ENCODE results near the gene VPS37D.

VPS37D gene

DNA sequence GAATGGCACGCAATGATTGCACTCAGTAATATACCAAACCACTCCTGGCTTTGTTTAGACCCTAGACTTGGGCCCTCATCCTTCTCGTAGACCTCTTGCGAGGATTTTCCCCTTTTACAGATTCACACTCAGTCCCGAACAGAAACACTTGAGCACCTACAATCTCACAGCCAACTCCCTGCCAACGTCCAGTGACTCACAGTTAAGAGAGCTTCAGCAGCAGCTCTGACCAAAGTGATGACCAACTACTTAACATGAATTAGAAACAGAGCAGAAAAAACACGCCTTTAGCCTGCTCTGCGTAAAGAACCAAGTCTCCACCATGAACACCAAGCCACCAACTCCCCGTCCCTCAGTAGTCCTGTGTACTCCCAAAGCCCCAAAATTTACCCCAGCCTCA is 13.4 kb downstream of the VPS37D start:
- DNase-seq: no peak

DNA sequence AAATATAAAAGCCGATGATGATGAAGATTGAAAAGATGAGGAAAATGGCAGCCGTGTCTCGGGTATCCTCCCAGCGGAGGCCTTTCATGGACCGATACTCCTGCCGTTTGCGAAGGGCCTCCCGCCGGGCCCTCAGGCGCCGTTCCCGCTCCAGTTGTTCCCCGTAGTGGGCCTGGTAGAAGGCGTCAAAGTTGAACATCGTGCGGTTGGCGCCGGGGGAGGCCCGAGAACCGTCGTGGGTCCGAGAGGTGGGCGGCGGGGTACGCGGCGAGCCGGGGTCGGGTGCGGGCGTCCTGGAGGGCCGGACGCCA is 15.1 kb downstream of the VPS37D start:
- no peak for DNase-seq

DNA sequence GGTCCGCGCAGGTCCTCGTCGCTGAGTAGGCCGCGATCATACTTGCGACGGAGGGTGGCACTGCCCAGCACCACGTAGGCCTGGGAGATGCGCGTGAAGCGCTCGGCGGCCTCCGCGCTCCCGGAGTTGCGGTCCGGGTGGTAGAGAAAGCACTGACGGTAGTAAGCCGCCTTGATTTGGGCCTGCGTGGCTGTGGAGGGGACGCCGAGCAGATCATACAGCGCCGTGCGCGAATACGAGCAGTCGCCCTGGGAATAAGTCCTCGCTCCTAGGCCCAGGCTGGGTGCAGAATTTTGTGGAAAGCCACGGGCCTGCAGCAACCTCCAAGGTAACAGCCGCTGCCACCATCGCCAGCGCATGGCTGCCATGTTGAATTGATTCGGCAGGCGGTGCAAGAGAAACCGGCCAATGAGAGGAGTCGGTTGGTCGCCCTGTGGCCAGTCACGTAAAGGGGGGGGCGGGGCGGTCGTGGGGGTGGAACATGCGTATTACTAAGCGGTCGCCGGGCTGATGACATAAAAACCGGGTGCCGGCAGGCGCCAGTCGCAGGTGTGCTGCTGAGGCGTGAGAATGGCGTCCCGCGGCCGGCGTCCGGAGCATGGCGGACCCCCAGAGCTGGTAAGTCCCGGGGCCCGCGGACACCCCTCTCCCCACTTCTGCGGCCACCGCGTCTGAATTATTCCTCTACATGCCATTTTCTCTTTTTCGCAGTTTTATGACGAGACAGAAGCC is 15.6 kb downstream of the VPS37D start, which contains the start of the genes BUD23 and DNAJC30:
TSS of gene BUD23 (plus strand) at position 542 of the 732 bp plus-strand sequence. CDS start at position 571, 29 bp downstream.
TSS of gene DNAJC30 (minus strand) at position 398 of the 732 bp plus-strand sequence. CDS start at position 368, 30 bp downstream.
- peak; percentile 91 for DNase-seq

DNA sequence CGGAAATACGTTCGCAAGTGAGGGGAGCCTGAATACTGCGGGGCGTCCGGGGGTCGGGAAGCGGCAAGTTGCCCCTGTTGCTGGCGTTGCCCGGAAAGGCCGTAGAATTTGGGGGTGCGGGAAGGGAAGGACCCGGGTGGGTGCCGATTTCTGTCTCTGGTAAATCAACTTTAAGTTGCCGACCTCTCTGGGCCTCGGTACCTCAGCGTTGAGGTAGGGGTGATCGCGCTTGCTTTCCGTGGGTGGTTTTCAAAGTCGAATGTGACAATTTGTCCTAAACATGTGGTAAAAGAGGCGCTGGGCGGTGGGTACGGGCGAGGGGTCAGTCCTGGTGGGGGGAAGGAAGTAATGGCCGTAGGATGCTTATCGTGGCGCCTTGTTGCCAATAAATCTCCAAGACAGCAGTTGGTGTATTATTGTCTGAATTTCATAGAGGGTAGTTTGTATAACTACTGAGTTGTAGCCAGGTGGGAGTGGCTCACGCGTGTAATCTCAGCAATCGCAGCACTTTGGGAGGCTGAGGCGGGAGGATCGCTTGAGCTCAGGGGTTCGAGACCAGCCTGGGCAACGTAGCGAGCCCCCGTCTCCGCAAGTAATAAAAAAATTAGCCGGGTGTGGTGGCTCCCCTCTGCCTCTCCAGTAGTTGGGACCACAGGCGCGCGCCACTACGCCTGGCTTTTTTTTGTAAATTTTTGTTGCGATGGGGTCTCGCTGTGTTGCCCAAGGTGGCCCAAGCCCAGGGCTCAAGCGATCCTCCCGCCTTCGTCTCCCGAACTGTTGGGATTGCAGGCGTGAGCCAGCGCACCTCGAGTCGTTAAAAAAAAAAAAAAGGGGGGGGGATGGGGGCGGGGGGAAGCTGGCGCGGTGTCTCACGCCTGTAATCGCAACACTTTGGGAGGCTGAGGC is 16.4 kb downstream of the VPS37D start:
- DNase-seq: no peak

DNA sequence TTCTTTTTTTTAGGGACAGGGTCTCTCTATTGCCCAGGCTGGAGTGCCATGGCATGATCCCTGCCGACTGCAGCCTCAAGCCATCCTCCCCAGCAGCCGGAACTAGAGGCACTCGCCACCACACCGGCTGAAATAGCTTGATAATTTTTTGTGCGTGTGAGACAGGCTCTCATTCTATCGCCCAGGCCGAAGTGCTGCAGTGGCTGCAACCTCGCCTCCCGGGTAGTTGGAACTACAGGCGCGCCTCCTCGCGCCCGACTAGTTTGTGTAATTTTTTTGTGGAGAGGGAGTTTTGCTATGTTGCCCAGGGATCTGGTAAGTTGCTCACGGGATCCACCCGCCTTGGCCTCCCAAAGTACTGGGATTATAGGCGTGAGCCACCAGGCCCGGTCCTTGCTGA is 17.7 kb downstream of the VPS37D start:
- no peak for DNase-seq

DNA sequence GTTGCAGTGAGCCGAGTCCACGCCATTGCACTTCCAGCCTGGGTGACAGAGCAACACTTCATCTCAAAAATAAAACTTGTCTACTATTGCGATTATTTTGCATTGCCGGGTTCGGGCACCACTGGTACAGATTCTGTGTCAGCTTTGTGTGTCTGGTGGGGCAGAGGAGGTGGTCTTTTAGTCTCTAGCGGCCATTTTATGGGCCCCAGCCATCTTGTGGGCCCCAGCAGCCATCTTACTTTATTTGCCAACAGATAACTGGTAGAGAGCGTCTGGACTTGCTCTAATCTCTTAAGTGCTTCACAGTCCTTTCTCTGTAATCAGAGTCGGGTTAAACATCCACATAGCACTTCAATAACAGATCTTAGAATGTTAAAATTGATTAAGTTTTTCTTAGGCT is 20.7 kb downstream of the VPS37D start:
- no peak for DNase-seq

DNA sequence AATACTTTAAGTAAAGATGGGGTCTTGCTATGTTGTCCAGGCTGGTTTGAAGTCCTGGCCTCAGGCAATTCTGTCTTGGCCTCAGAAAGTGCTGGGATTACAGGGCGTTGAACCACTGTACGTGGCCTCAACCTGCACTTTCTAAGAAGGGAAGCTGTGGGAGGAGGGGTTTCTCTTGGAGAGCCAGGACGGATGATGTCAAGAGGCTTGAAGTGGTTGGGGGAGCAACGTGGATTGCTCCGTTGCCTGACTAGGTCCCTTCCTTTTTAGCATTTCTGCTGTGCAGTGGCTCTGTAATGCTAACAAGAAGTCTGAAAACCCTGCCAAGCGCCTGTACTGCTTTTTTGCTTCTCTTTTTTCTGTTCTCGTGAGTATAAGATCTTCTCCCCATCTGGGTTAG is 23.0 kb downstream of the VPS37D start:
- DNase-seq: no peak

DNA sequence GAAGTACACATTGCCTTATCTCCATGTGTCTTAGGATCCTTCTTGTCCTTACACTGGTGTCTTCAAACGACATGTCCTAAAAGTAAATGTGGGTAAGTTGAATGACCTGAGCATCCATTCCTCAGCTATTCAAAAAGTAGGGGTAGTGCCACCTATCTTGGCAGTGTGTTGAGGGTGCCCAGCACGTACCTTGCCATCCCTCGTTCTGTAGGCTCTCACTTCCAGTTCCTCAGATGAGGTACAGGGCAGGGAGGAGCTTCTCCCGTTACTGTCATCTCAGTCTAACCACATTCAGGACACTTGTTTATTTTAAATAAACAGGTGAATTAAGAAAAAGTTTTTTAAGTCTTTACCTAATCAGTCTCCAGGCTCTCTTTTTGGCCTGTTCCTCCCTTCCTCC is 28.7 kb downstream of the VPS37D start:
- DNase-seq: no peak

DNA sequence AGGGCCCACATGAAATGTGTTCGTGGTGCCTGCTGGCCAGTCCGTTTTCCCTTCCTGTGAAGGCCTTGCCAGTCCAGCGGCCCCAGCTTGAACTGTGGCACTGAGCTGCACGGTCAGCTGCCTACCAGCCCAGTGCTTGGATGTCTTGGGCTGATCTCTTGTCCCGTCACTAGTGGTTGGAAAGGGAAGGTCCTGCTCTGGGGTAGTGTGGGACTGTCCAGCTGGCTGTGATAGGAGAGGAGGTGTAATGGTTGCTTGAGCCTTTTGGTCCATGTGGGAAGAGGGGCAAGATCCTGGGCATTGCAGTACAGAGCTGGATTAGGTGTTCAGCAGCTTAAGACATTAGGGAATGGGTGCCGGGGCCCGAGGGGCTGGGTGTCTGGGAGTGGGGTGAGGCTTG is 30.8 kb downstream of the VPS37D start:
- no peak for DNase-seq

DNA sequence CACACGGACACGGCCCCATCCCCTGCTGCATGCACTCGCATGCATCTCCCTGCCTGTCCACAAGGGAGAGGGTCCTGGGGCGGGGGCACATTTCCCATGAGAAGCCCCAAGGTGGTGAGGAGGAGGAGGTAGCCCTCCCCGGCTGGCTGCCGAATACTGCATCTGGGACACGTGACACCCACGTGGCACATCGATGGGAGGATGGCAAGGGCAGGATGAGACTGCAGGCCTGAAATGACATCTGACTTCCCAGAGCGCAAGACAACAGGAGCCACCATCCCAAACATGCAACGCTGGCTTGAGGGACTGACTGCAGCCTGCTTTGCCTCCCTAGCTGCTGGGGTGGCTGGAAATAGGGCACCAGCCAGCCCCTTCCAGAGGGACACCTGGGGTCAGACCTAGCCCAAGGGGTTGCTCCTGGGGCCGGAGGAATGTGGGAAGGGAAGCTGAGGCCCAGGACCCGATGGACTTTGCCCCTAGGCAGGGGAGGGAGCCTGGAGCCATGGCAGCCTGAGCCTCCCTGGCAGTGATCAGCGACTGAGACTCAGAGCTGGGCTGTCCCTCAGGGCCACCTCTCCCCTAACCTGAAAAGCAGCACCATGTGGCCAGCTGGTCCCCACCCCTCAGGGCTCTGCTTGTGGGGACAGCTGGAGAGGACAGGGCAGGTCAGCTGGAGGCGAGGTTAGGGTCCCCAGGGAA is 31.9 kb downstream of the VPS37D start:
- DNase-seq: no peak

DNA sequence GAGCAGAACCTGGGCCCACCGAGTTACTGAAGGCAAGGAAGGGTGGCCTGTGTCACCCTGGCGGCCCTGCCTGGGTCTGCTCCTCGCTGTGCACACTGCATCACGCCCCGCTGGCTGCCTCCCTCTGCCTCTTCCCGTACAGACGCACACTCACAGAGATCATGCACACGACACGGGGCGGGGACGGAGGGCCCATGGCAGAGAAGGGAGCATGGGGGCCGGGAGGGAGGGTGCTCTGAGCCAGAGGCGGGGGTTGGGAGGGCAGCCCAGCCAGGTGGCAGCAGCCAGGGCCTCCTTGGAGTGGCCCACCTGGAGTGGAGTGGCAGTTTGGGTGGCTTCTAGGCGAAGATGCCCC is 32.4 kb downstream of the VPS37D start:
- no peak for DNase-seq

DNA sequence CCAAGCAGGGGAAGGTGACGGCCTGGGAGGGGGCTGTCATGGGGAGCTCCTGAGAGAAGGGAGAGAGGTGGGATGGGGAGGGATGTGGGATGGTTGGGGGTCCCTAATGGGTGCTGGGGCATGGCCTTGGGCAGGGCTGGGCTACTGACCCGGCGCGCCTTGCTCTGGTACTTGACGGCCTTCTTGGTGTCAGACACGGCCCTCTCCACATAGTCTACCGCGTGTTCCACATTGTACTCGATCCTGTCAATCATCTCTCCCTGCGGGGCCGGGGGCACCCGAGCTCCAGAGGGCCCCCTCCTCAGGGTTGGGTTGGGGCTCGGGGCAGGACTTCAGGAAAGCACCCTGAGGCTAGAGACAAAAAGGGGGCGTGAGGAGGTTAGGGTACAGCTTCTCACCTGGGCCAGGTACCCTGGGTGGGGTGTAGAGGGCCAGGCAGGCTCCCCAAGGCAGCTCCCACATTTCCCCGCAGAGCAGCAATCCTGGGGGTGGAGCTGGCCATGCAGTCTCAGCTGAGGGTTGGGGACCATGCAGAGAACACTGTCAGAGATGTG is 33.0 kb downstream of the VPS37D start:
- no peak for DNase-seq

DNA sequence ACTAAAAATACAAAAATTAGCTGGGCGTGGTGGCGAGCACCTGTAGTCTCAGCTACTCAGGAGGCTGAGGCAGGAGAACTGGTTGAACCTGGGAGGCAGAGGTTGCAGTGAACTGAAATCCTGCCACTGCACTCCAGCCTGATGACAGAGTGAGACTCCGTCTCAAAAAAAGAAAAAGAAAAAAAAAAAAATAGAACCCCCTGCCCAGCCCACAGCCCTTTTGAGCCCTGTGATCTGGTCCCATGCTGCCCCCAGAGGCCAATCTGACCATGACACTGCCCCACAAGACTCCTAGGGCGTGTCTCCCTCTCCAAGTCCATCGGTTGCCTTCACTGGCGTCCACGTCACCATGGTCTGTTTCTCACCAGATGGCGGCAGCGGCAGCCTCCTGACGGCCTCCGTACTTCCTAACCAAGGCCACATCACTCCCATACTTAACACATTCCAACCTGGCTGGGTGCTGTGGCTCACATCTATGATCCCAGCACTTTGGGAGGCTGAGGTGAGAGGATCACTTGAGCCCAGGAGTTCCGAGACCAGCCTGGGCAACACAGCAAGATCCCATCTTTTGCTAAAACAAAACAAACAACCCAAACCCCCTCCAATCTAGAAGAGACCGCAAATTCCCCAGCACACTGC is 33.8 kb downstream of the VPS37D start:
- DNase-seq: no peak

DNA sequence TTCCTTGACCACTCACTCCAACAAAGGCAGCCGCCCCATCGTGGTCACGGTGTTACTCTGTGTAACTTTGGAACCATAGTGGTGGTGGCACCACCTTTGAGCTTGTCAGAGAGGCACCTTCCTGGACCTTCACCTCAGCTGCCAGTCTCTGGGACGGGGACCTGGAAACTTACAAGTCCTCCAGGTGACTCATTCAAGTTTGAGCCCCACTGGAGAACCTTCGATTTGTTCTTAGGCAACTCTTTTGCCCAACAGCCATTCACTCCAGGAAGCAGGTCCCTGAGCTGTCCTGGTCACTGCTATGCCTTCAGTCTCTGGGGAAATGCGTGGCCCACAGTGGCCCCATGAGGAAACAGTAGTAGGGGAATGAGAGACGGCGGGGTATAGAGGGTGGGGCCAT is 34.6 kb downstream of the VPS37D start:
- no peak for DNase-seq

DNA sequence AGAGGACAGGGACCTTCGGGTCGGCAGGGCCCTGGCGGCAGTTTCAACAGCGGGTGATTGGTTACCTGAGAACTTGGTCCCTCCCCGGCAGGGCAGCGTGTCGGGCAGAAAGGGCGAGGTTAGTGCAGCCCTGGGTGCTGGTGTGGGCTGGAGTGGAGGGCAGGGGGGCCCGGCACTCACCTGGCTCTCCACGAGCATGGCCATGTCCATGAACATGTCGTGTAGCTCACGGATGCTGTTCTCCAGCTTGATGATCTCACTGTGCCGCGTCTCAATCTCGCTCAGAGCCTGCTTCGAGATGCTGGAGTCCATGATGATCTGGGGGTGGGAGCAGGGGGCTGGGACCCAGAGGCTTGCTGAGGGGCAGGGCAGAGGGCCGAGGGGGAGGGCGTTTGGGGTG is 35.0 kb downstream of the VPS37D start:
- no peak for DNase-seq

DNA sequence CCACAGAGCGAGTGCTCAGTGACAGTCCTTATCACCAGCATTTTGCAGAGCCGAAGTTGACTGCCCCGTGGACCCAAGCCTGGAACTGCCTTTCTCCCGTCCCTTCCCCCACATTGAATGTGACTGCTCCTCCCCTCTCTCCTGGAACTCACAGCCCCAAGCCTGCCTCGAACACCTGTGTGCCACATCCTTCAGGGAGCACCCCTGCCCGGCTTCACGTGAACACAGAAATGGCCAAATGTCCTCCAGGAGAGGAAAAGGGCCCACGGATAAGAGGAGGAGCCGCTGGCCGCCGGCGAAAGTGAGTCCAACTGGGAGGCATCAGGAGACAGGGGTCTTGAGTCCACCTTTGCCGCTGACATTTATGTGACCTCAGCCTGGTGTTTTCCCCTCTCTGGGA is 35.6 kb downstream of the VPS37D start:
- DNase-seq: no peak

DNA sequence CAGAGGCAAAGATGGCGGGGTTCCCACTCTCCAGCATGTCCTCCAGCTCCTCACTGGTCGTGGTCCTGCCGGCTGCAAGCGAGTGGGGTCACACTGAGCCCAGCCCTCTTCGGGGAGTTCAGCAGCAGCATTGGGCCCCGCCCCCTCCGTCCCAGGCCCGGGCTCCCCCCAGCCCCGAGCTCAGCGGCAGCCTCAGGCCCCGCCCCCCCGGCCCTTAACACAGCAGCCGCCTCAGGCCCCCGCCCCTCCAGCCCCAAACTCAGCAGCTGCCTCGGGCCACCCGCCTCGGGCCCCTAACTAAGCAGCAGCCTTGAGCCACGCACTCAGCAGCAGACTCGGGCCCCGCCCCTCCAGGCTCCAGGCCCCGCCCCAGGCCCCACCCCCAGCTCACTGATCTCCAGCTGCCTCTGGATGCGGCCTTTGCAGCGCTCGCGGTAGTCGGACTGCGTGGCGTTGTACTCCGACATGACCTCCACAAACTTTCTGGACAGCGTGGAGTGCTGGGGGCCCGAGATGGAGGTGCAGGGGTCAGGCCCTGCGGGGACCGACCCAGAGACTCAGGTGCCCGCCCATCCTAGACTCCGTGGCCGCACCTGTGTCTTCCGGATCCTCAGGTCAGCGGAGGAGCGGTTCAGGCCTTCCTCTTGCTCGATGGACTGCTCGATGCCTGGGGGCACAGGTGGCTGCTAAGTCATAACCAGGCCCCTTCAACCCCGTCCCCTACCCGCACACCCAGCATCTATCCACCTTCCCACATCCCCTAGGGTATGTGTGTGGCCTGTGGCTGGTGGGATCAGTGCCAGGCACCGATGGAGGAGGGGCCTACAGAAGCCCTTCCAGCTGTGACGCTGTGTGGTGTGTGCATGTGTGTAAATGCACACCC is 36.4 kb downstream of the VPS37D start:
- DNase-seq: no peak

DNA sequence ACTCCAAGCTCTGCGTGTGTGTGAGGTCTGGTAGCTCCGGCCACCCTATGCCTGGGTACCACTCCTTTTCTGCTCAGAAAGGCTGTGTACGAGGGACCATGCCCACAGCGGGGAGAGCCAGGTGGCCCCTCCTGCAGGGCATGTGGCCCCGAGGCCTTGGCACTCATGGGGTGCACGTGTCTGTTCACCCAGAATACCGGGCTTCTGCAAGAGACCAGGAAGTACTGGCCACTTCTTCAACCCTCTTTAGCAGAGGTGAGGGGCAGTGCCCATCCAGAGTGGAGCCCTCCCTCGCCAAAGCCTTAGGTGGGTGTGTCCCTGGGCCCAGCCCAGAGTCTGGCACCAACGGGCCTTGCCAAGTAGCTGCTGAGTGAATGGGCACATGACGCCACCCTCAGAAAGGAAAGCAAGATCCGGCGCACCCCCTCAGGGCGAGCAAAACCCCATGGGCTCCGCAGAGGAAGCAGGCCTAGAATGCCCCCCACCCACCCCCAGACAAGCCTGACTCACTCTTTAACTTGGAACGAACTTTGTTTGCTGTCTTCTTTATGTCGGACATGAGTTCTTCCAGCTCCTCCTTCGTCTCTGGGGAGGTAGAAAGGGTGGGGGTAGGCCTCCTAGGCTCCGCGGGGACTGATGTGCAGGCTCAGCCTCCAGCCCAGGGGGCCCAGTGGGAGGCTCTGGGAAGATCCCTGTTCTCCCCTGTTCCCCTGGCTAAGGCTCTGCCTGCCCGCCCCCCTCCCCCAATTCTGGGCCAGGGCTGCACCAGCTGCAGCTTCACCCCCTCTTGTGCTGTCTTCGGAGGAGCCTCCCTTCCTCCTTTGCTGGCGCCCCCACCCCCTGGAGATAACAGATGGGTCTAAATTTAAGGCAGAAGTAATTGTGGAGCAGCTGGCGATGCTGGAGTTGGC is 37.3 kb downstream of the VPS37D start:
- no peak for DNase-seq

DNA sequence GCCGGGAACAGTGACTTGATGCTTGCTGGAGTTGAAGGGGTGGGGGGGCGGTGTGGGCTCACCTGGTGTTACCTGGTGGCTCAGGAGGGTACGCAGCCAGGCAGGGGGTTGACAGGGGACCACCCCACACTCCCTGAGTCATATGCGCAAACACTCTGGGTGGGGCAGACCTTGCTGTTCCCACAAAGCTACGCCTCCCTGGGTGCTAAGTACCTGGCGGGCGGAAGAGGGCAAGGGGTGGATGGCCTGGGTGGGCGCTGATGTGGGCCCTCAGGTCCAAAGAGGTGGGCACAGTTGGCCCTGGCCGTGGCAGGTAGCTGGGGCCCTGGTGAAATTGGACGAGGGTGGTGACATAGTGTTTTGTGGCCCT is 37.9 kb downstream of the VPS37D start:
- DNase-seq: no peak

All from activated gamma-delta T cell (primary cell).